Mesenchymal stem cell (in vitro differentiated cells and primary cell): ENCODE data around the gene GNAZ.
A peak's percentile ranks its signal among the peaks of the same experiment; 100 is the strongest.

Experiments
- DNase-seq: peaks from one replicate; pipeline ENCODE4 v3.0.0-alpha.2; 2013
- H2AFZ ChIP-seq: one replicate; pipeline ENCODE4 v1.6.1; 2013; ENCODE audit warnings: low read depth, mild to moderate bottlenecking, control low read depth, inconsistent platforms, low read length, moderate library complexity
- H2AK5ac ChIP-seq: 2 replicates; pipeline ENCODE4 v1.6.1; 2013; ENCODE audit warnings: low read length, moderate library complexity, mild to moderate bottlenecking, inconsistent platforms; ENCODE audit not compliant: severe bottlenecking
- H2BK120ac ChIP-seq: one replicate; pipeline ENCODE4 v1.6.1; 2013; ENCODE audit warnings: low read depth, mild to moderate bottlenecking, inconsistent platforms, low read length, moderate library complexity
- H2BK12ac ChIP-seq, 2 experiments: one replicate each; pipeline ENCODE4 v1.6.1; 2013; ENCODE audit warnings: inconsistent platforms in 2 of 2, low read length in 2 of 2, mild to moderate bottlenecking in 2 of 2, moderate library complexity in 2 of 2, control low read depth in 1 of 2
- H2BK15ac ChIP-seq: one replicate; pipeline ENCODE4 v1.6.1; 2013; ENCODE audit warnings: mild to moderate bottlenecking, low read depth, inconsistent platforms; ENCODE audit not compliant: poor library complexity, severe bottlenecking
- H2BK5ac ChIP-seq: 2 replicates; pipeline ENCODE4 v1.6.1; 2013; ENCODE audit warnings: low read depth, mild to moderate bottlenecking, low read length, control low read depth, inconsistent platforms; ENCODE audit not compliant: poor library complexity, severe bottlenecking
- H3K14ac ChIP-seq, 2 experiments: one replicate each; pipeline ENCODE4 v1.6.1; 2013; ENCODE audit warnings: inconsistent platforms in 2 of 2, low read length in 2 of 2, control low read depth in 1 of 2, mild to moderate bottlenecking in 1 of 2, moderate library complexity in 1 of 2
- H3K18ac ChIP-seq, 2 experiments: one replicate each; pipeline ENCODE4 v1.6.1; 2013; ENCODE audit warnings: inconsistent platforms in 2 of 2, low read length in 2 of 2, control low read depth in 1 of 2, low read depth in 1 of 2, mild to moderate bottlenecking in 1 of 2
- H3K23ac ChIP-seq, 2 experiments: one replicate each; pipeline ENCODE4 v1.6.1; 2013; ENCODE audit warnings: inconsistent platforms in 2 of 2, low read length in 2 of 2, mild to moderate bottlenecking in 2 of 2, moderate library complexity in 2 of 2, control low read depth in 1 of 2
- H3K27ac ChIP-seq: 2 replicates; pipeline ENCODE4 v1.5.1; 2013; ENCODE audit warnings: mild to moderate bottlenecking, moderate library complexity, low read length, control low read depth, inconsistent platforms; ENCODE audit not compliant: poor library complexity, severe bottlenecking
- H3K27me3 ChIP-seq, 2 experiments: 2 replicates each; pipeline versions ENCODE4 v1.6.1 to v1.7.0; 2013; ENCODE audit warnings: low read length in 2 of 2, mild to moderate bottlenecking in 2 of 2, moderate library complexity in 2 of 2, control low read depth in 1 of 2, inconsistent platforms in 1 of 2; ENCODE audit not compliant: control insufficient read depth in 1 of 2, insufficient read depth in 1 of 2
- H3K36me3 ChIP-seq, 2 experiments: 2 replicates each; pipeline versions ENCODE4 v1.6.1 to v1.7.0; 2013; ENCODE audit warnings: low read length in 2 of 2, control low read depth in 1 of 2, inconsistent platforms in 1 of 2, low read depth in 1 of 2, mild to moderate bottlenecking in 1 of 2; ENCODE audit not compliant: insufficient read depth in 2 of 2, control insufficient read depth in 1 of 2
- H3K4ac ChIP-seq, 2 experiments: one replicate each; pipeline ENCODE4 v1.6.1; 2013; ENCODE audit warnings: inconsistent platforms in 2 of 2, low read length in 2 of 2, mild to moderate bottlenecking in 2 of 2, moderate library complexity in 2 of 2, control low read depth in 1 of 2, low read depth in 1 of 2
- H3K4me1 ChIP-seq: 2 replicates; pipeline ENCODE4 v1.6.1; 2013; ENCODE audit warnings: low read depth, low read length, control low read depth; ENCODE audit not compliant: control insufficient read depth, insufficient read depth
- H3K4me2 ChIP-seq: 2 replicates; pipeline ENCODE4 v1.6.1; 2013; ENCODE audit warnings: low read length, mild to moderate bottlenecking, inconsistent platforms; ENCODE audit not compliant: poor library complexity, severe bottlenecking
- H3K4me3 ChIP-seq, 2 experiments: 2 replicates each; pipeline versions ENCODE4 v1.5.1 to v1.7.0; 2013; ENCODE audit warnings: low read length in 2 of 2, mild to moderate bottlenecking in 2 of 2, control low read depth in 1 of 2, low read depth in 1 of 2; ENCODE audit not compliant: insufficient read depth in 1 of 2
- H3K79me1 ChIP-seq: replicated peaks from 2 replicates; pipeline ENCODE4 v1.6.1; 2013; ENCODE audit warnings: mild to moderate bottlenecking, control low read depth, low read length, inconsistent platforms; ENCODE audit not compliant: poor library complexity, severe bottlenecking
- H3K9ac ChIP-seq: 2 replicates; pipeline ENCODE4 v1.7.0; 2013; ENCODE audit warnings: mild to moderate bottlenecking, low read length, moderate library complexity
- H3K9me3 ChIP-seq: 2 replicates; pipeline ENCODE4 v1.7.0; 2013; ENCODE audit warnings: mild to moderate bottlenecking, low read length; ENCODE audit not compliant: control insufficient read depth
- H4K8ac ChIP-seq: one replicate; pipeline ENCODE4 v1.6.1; 2013; ENCODE audit warnings: inconsistent platforms, mild to moderate bottlenecking, low read length, moderate library complexity
- H4K91ac ChIP-seq: one replicate; pipeline ENCODE4 v1.6.1; 2013; ENCODE audit warnings: mild to moderate bottlenecking, low read length, inconsistent platforms
- WGBS: methylation state at CpG from one replicate; pipeline ENCODE4 v1.1.7; 2013; ENCODE audit warnings: mixed read lengths; 5-methylcytosine and 5-hydroxymethylcytosine counted together

The GNAZ gene

DNA sequence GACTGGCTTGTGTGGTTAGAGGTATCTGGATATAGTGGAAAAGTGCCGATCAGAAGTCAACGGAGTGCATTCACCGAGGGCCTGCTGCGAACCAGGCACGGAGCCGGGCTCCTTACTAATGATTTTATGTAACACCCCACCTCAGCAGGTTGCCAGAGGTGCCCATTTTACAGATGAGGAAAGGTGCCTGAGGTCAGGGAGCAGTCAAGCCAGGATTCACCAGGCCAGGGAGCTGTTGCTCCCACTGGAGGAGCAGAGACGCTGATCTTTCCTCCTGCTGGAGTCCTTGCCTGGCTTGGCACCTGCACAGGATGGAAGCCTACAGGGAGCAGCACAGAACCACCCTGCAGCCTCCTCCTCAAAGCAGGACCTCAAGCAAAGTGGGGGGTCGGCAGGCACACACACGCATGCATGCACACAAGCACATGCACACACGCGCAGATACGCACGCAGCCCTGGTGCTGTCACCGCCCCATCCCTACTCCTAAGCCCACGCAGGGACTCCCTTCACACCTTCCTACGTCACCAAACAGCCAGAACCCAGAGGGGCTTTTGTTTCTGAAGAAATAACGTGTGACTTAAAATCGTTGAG lies 55.3 kb downstream of the GNAZ start:
- H2BK12ac ChIP-seq, result no peak overlapping the region

DNA sequence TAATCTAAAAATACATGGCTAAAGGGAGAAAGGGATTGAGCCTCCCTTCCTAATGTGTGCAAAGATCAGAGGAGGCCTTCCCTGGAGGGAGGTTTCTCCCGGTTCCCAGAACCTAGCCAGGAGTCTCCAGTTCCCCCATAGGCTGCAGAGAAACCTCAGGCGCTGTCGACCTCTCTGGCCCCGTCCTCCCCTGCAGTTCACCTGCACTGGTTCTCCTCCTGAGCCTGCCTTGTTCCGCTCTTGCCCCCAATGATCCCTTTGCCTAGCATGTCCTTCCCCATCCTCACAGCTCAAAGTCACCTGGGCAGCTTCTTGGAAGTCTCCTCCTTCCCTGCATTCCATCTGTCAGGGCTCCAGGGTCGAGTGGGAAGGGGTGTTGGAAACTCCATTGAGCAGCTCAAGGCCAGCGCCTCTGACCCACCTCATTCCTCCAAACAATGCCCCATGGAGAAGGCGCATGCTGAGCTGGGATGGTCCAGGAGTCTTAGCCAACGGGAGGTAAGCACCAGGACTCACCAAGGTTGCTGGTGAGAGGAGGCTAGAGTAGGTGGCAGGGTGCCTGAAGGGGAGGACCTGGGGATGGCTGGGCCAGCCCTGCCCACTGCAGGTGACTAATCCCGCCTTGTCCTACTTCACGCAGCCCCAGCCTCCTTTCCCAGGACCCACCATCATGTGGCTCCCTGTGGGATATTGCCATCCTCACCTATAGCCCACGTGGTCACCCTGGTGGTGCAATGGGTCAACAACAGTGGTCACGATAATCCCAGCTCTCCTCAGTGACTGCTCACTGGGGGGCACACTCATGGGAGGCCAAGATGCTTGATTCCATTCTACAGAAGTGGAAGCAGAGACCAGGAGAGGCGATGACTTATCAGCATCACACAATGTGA lies 56.1 kb downstream of the GNAZ start:
- H3K4me1 ChIP-seq, result peaks cover 2% of the 10 kb centered on the region
- no peak overlapping the region for H3K4me2 ChIP-seq
- no peak overlapping the region for H4K8ac ChIP-seq
- no peak overlapping the region for H2BK120ac ChIP-seq
- no peak overlapping the region for H3K23ac ChIP-seq
- no peak overlapping the region for H4K91ac ChIP-seq
- no peak overlapping the region for H2BK12ac ChIP-seq
- H3K4ac ChIP-seq, result no peak overlapping the region
- H3K36me3 ChIP-seq, result no peaks in the 10 kb centered on the region
- no peaks in the 10 kb centered on the region for H3K9me3 ChIP-seq
- 81% methylated on average over 11 of the region's 14 CpGs for WGBS
- no peak overlapping the region for H3K4me3 ChIP-seq
- H3K79me1 ChIP-seq, result no peaks in the 10 kb centered on the region
- no peak overlapping the region for H3K18ac ChIP-seq
- H3K27me3 ChIP-seq, result peaks cover 22% of the 10 kb centered on the region in 2 experiments
- H2AFZ ChIP-seq, result no peak overlapping the region
- no peak overlapping the region for H2AK5ac ChIP-seq
- H3K14ac ChIP-seq, result no peak overlapping the region
- no peak overlapping the region for H2BK5ac ChIP-seq
- H3K27ac ChIP-seq, result no peak overlapping the region
- H2BK15ac ChIP-seq, result no peak overlapping the region
- DNase-seq, result no peak
- no peak overlapping the region for H3K9ac ChIP-seq

More for the DNA sequence above, 55.3 kb downstream of the GNAZ start:
- Histone ChIP-seq H3K27ac (no peak overlapping the region), H2BK15ac (no peak overlapping the region), H3K9ac (no peak overlapping the region), H3K9me3 (no peaks in the 10 kb centered on the region), H4K91ac (no peak overlapping the region), H3K4me2 (no peak overlapping the region), H2BK120ac (no peak overlapping the region), H3K36me3 (no peaks in the 10 kb centered on the region), H3K23ac (no peak overlapping the region), H2AFZ (no peak overlapping the region), H2AK5ac (no peak overlapping the region), H3K4me3 (no peak overlapping the region), H3K18ac (no peak overlapping the region), H2BK5ac (no peak overlapping the region), H3K27me3 (peaks cover 23% of the 10 kb centered on the region in 2 experiments), H4K8ac (no peak overlapping the region), H3K4me1 (peaks cover 2% of the 10 kb centered on the region), H3K4ac (no peak overlapping the region), H3K79me1 (no peaks in the 10 kb centered on the region), H3K14ac (peak overlapping the region in 1 of 2 experiments; percentile 49)
- DNase-seq, result no peak
- WGBS, result 83% methylated on average over 16 of the region's 18 CpGs

DNA sequence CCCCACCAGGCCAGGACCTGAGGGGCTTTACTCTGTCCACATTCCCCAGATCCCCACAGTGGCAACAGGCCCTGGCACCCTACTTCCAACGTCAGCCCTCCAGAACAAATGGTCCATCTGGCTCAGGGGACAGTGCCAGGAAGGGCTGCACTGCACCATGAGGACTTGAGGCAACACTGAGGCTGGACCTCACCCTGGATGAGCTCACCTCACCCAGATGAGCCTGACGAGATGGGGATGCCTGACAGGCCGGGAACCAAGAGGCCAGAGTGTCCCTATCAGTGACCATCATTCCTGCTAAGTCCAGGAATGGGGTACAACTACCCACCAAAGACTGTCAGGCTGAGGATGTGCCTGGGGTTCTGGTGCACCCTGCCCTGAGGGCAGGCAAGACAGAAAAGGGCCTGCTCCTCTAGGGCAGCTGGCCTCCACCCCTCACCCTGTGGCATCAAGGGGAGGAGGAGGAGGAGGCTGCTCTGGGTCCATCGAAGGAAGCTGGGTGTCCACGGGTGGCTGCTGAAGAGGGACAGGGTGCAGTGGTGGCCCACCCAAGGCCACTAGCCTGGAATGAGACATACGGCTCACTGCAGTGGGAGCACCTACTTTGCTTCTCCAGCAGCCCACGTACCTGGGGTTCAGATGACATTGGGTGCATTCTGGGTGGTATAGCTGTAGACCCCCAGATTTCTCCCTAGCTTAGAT lies 56.9 kb downstream of the GNAZ start:
- no peak overlapping the region for H2BK5ac ChIP-seq
- no peak overlapping the region for H2AK5ac ChIP-seq
- H3K4ac ChIP-seq, result no peak overlapping the region
- H3K23ac ChIP-seq, result no peak overlapping the region
- H3K4me2 ChIP-seq, result no peak overlapping the region
- no peaks in the 10 kb centered on the region for H3K9me3 ChIP-seq
- H3K4me3 ChIP-seq, result no peak overlapping the region
- no peak overlapping the region for H2AFZ ChIP-seq
- peak overlapping the region; percentile 14 for H4K8ac ChIP-seq
- no peak for DNase-seq
- H2BK12ac ChIP-seq, result no peak overlapping the region
- no peaks in the 10 kb centered on the region for H3K79me1 ChIP-seq
- peaks cover 2% of the 10 kb centered on the region for H3K4me1 ChIP-seq
- peaks cover 22 to 28% of the 10 kb centered on the region in 2 experiments for H3K27me3 ChIP-seq
- no peak overlapping the region for H3K9ac ChIP-seq
- no peak overlapping the region for H3K18ac ChIP-seq
- no peak overlapping the region for H3K14ac ChIP-seq
- 70% methylated on average over 7 of the region's 7 CpGs for WGBS
- H2BK15ac ChIP-seq, result no peak overlapping the region
- no peaks in the 10 kb centered on the region for H3K36me3 ChIP-seq
- H4K91ac ChIP-seq, result peak overlapping the region; percentile 47
- no peak overlapping the region for H3K27ac ChIP-seq
- no peak overlapping the region for H2BK120ac ChIP-seq

DNA sequence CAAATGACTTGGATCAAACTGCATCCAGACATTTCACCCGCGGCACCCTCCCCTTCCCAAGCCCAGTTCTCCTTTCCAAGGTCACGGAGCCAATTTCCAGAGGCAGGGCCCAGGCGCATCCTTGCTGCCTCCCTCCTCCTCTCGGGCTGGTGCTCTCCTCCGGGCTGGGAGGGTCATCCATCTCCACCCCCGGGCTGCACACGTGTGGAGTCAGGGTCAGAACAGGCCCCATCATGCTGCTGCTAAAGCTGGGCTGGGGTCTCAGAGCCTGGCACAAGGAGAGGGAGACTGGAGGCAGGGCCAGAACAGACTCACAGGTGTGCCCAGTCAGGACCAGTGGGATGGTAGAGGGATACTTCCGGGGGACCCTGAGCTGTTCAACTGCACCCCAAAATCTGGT lies 57.5 kb downstream of the GNAZ start:
- H3K27me3 ChIP-seq, result peaks cover 22 to 31% of the 10 kb centered on the region in 2 experiments
- H3K4ac ChIP-seq, result no peak overlapping the region
- no peaks in the 10 kb centered on the region for H3K36me3 ChIP-seq
- H3K9ac ChIP-seq, result no peak overlapping the region
- no peak overlapping the region for H3K18ac ChIP-seq
- peaks cover 2% of the 10 kb centered on the region for H3K4me1 ChIP-seq
- no peak overlapping the region for H3K4me3 ChIP-seq
- no peak overlapping the region for H2BK15ac ChIP-seq
- WGBS, result 78% methylated on average over 9 of the region's 9 CpGs
- no peak overlapping the region for H2BK5ac ChIP-seq
- H2AFZ ChIP-seq, result no peak overlapping the region
- no peak for DNase-seq
- no peak overlapping the region for H2AK5ac ChIP-seq
- H2BK120ac ChIP-seq, result no peak overlapping the region
- no peaks in the 10 kb centered on the region for H3K79me1 ChIP-seq
- no peak overlapping the region for H2BK12ac ChIP-seq
- H3K9me3 ChIP-seq, result no peaks in the 10 kb centered on the region
- no peak overlapping the region for H3K27ac ChIP-seq
- no peak overlapping the region for H4K8ac ChIP-seq
- no peak overlapping the region for H4K91ac ChIP-seq
- no peak overlapping the region for H3K14ac ChIP-seq
- no peak overlapping the region for H3K4me2 ChIP-seq
- H3K23ac ChIP-seq, result no peak overlapping the region
